Activated CD4-positive, alpha-beta T cell treated with anti-CD3 and anti-CD28 coated beads, Interleukin-2, amount 50 U/mL, for 48 hours (primary cell): ENCODE results near the gene AGBL1.
"Not testable (repeated sequence)": the region's sequence is repeated elsewhere in the genome, so short reads cannot be mapped to it uniquely, and the experiment has no call there.

Source experiments
- DNase-seq, 2 experiments: peaks; one replicate each; pipeline ENCODE4 v3.0.0-alpha.2; 2020

Gene AGBL1

GRCh38 chr15:86408261-86408660 is 328.6 kb downstream of the AGBL1 start:
- no peak for DNase-seq

- DNase-seq, result no peak
These were observed 332.2 kb downstream of the AGBL1 start for GRCh38 chr15:86411916-86412315.

GRCh38 chr15:86413191-86413590 is 333.5 kb downstream of the AGBL1 start:
- no peak for DNase-seq

- DNase-seq, result no peak
These were observed 346.1 kb downstream of the AGBL1 start for GRCh38 chr15:86425746-86426145.

GRCh38 chr15:86432861-86433260 is 353.2 kb downstream of the AGBL1 start:
- no peak for DNase-seq

GRCh38 chr15:86433983-86434382 is 354.3 kb downstream of the AGBL1 start:
- no peak for DNase-seq

GRCh38 chr15:86439614-86440013 is 359.9 kb downstream of the AGBL1 start:
- DNase-seq, result no peak

GRCh38 chr15:86444527-86444926 is 364.9 kb downstream of the AGBL1 start:
- DNase-seq, result no peak

GRCh38 chr15:86445579-86446252 is 366.0 kb downstream of the AGBL1 start:
- DNase-seq, result no peak

GRCh38 chr15:86446253-86446640 is 366.6 kb downstream of the AGBL1 start:
- no peak for DNase-seq

GRCh38 chr15:86465470-86466039 is 385.9 kb downstream of the AGBL1 start:
- not testable (repeated sequence) for DNase-seq

- no peak for DNase-seq
These were observed 402.0 kb downstream of the AGBL1 start for GRCh38 chr15:86481720-86482119.

- DNase-seq, result no peak
These were observed 404.3 kb downstream of the AGBL1 start for GRCh38 chr15:86483936-86484335.

- DNase-seq, result no peak
These were observed 408.4 kb downstream of the AGBL1 start for GRCh38 chr15:86488046-86488445.

- no peak for DNase-seq
These were observed 410.3 kb downstream of the AGBL1 start for GRCh38 chr15:86489981-86490380.

GRCh38 chr15:86491118-86491517 is 411.4 kb downstream of the AGBL1 start:
- DNase-seq, result no peak

- DNase-seq, result no peak
These were observed 414.2 kb downstream of the AGBL1 start for GRCh38 chr15:86493884-86494283.

GRCh38 chr15:86494475-86494874 is 414.8 kb downstream of the AGBL1 start:
- DNase-seq, result no peak

GRCh38 chr15:86502301-86502700 is 422.6 kb downstream of the AGBL1 start:
- no peak for DNase-seq

- no peak for DNase-seq
These were observed 426.3 kb downstream of the AGBL1 start for GRCh38 chr15:86505951-86506350.

- DNase-seq, result no peak
These were observed 426.7 kb downstream of the AGBL1 start for GRCh38 chr15:86506401-86506800.

GRCh38 chr15:86515625-86516024 is 436.0 kb downstream of the AGBL1 start:
- no peak for DNase-seq

GRCh38 chr15:86522721-86523120 is 443.1 kb downstream of the AGBL1 start:
- no peak for DNase-seq

- DNase-seq, result no peak
These were observed 447.4 kb downstream of the AGBL1 start for GRCh38 chr15:86526938-86527690.
